ENCODE results near the gene SPATA22. TPM values are rescaled to one million over a fixed set of nuclear protein-coding genes. Genes with fewer than 3 reads are reported as not detected.

The SPATA22 gene
- total and polyA plus RNA-seq, 2 of the 13 experiments (the other 11 are each of a cell fraction or from before 2014, with no cell fraction given), result not detected

DNA sequence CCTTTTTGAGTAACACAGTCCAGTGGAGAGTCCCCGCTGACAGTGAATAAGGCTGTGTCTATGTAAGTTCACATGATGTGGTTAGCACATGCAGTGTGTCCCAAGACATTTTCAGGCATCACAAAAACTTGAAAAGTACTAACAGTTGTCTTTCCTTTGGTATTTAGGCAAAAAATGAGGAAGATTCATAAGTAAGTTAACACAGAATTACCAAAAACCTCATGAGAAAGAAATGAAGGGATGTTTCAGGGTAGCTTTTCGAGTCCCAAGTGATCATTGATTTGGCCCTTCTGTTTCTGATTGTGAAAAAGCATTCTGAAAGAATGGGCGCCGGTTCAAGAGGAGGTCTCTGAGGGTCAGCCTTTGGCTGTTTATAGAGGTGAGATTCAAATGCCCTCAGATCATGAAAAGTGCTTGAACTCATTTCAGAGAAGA is 3.6 kb upstream of the SPATA22 start:
- H2AFZ ChIP-seq (ENCODE audit: low read length), result peak overlapping the region; percentile 92
- TF ChIP-seq ISX (CRISPR knock-in tag; conservative IDR thresholded peaks at IDR 0.05), result no peak
- no peak for TF ChIP-seq ZBTB8A (CRISPR knock-in tag; IDR thresholded peaks at IDR 0.05; ENCODE audit: borderline replicate concordance, low read depth)
- TF ChIP-seq ELF3 (CRISPR knock-in tag; IDR thresholded peaks at IDR 0.05), result no peak
- TF ChIP-seq SNAPC2 (CRISPR knock-in tag; IDR thresholded peaks at IDR 0.05), result no peak
- no peak for TF ChIP-seq KAT2B (IDR thresholded peaks at IDR 0.05; ENCODE audit: borderline replicate concordance, low read depth, low read length)
- intact Hi-C loops (cut with micrococcal nuclease; ENCODE audit: unreplicated experiment), result no loop called here
- DNase-seq (ENCODE audit: low spot score) (no peak), FAIRE-seq (no peak), ATAC-seq (no peak)
- H3K27ac ChIP-seq (ENCODE audit: extremely low read length, insufficient read depth, low read length), result no peak overlapping the region
- 0 out of 2 replicates have a peak overlapping the region, but pooled peaks have one; percentile 0 for H3K4me2 ChIP-seq (ENCODE audit: low read depth, low read length)
- H3K27me3 ChIP-seq (ENCODE audit: control insufficient read depth in 1 of 2, insufficient read depth in 2 of 2, low read length in 2 of 2), result peaks cover 0 to 3% of the 10 kb centered on the region in 2 experiments; a peak in 1 of 5 replicates
- in situ Hi-C loops (cut with HindIII; ENCODE audit: extremely low pct_ligation_motif_present, low pct_unique_long_range_greater_than_20kb), result no loop called here
- H3K4me1 ChIP-seq (ENCODE audit: insufficient read depth, low read length), result peaks cover 44% of the 10 kb centered on the region
- no peaks in the 10 kb centered on the region for H3K79me2 ChIP-seq (ENCODE audit: insufficient read depth, low read length)
- 44% methylated on average over 4 of the region's 4 CpGs for WGBS (ENCODE audit: low lambda C conversion rate)
- no peaks in the 10 kb centered on the region for H4K20me1 ChIP-seq (ENCODE audit: insufficient read depth, low read length)
- peak overlapping the region; percentile 56; the same call in 1 of the 2 replicates for H3K9ac ChIP-seq (ENCODE audit: insufficient read depth, low read depth, low read length)
- BruUV-seq (replicated peaks), result no TSS peak
- H3K36me3 ChIP-seq (replicated peaks in 1 of 2; ENCODE audit: control insufficient read depth in 1 of 2, insufficient read depth in 2 of 2, low read length in 2 of 2), result no peaks in the 10 kb centered on the region
- no peak overlapping the region for H3K4me3 ChIP-seq (replicated peaks in 1 of 3; ENCODE audit: insufficient read depth in 1 of 3, low read depth in 2 of 3, low read length in 3 of 3)
- ChIA-PET CTCF (ENCODE audit: low intra/inter-chr PET ratio, low total read pairs) (no interaction called here), POLR2A (no interaction called here)
- no peaks in the 10 kb centered on the region for H3K9me3 ChIP-seq (ENCODE audit: low read length)

DNA sequence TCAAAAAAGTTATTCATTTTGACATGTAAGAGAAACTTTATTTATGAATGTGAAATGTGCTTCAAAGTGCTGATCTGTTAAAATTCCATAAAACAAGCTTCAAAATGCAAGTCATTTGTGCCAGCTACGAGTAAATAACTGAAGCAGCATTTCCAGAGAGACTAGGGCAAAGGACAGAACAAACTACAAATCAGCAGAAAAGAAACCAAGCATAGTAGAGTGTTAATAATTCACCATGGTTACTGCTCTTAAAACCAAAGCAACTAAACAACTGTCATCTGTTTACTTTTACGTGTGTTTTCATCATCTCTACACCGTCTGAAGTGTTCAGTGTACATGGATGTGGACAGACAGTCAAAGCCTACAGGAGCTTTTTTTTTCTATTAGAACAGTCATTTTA is 2.6 kb upstream of the SPATA22 start:
- H3K9ac ChIP-seq (ENCODE audit: insufficient read depth, low read depth, low read length), result peak overlapping the region; percentile 62
- H3K27me3 ChIP-seq (ENCODE audit: control insufficient read depth in 1 of 2, insufficient read depth in 2 of 2, low read length in 2 of 2), result no peaks in the 10 kb centered on the region; a peak in 1 of 5 replicates
- in situ Hi-C loops (cut with HindIII; ENCODE audit: extremely low pct_ligation_motif_present, low pct_unique_long_range_greater_than_20kb), result no loop called here
- H3K79me2 ChIP-seq (ENCODE audit: insufficient read depth, low read length), result no peaks in the 10 kb centered on the region
- BruUV-seq (replicated peaks), result no TSS peak
- ATAC-seq (peak; percentile 98), FAIRE-seq (peak; percentile 85), DNase-seq (ENCODE audit: low spot score) (peak; percentile 81)
- H4K20me1 ChIP-seq (ENCODE audit: insufficient read depth, low read length), result no peaks in the 10 kb centered on the region
- 0% methylated on average over 3 of the region's 3 CpGs for WGBS (ENCODE audit: low lambda C conversion rate)
- H3K36me3 ChIP-seq (replicated peaks in 1 of 2; ENCODE audit: control insufficient read depth in 1 of 2, insufficient read depth in 2 of 2, low read length in 2 of 2), result no peaks in the 10 kb centered on the region
- POLR2A ChIA-PET, result interaction anchor here (0.7 kb wide), 1 partner anchor 26 kb away, joined by 3 read pairs; no protein-coding TSS in a partner anchor
- H3K4me3 ChIP-seq (replicated peaks in 1 of 3; ENCODE audit: insufficient read depth in 1 of 3, low read depth in 2 of 3, low read length in 3 of 3), result peak overlapping the region in 2 of 3 experiments; percentile 9 to 12; a peak in 1 of 6 replicates
- H3K4me1 ChIP-seq (ENCODE audit: insufficient read depth, low read length), result peaks cover 44% of the 10 kb centered on the region
- peak overlapping the region; percentile 90 for H3K27ac ChIP-seq (ENCODE audit: extremely low read length, insufficient read depth, low read length)
- H2AFZ ChIP-seq (ENCODE audit: low read length), result no peak overlapping the region
- no peaks in the 10 kb centered on the region for H3K9me3 ChIP-seq (ENCODE audit: low read length)
- intact Hi-C loops (cut with micrococcal nuclease; ENCODE audit: unreplicated experiment), result loop anchor here (5.0 kb wide), 1 partner anchor 58 kb away; no protein-coding TSS in a partner anchor
- H3K4me2 ChIP-seq (ENCODE audit: low read depth, low read length), result peak overlapping the region; percentile 54
- CTCF ChIA-PET (ENCODE audit: low intra/inter-chr PET ratio, low total read pairs), result no interaction called here
- TF ChIP-seq PPARG (CRISPR knock-in tag; conservative IDR thresholded peaks at IDR 0.05) (peak; percentile 96), HMG20B (CRISPR knock-in tag; conservative IDR thresholded peaks at IDR 0.05) (no peak), ZNF17 (CRISPR knock-in tag; IDR thresholded peaks at IDR 0.05) (no peak), EP300 (IDR thresholded peaks at IDR 0.05; ENCODE audit: low read depth in 2 of 2, low read length in 2 of 2) (peak in 1 of 2 experiments; percentile 62; a peak in 1 of 4 replicates), EP300 (CRISPR knock-in tag; IDR thresholded peaks at IDR 0.05; ENCODE audit: borderline replicate concordance) (no peak), MED1 (CRISPR knock-in tag; IDR thresholded peaks at IDR 0.05) (peak; percentile 54; the same call in 1 of the 2 replicates)
- TF ChIP-seq, protein P1, sequence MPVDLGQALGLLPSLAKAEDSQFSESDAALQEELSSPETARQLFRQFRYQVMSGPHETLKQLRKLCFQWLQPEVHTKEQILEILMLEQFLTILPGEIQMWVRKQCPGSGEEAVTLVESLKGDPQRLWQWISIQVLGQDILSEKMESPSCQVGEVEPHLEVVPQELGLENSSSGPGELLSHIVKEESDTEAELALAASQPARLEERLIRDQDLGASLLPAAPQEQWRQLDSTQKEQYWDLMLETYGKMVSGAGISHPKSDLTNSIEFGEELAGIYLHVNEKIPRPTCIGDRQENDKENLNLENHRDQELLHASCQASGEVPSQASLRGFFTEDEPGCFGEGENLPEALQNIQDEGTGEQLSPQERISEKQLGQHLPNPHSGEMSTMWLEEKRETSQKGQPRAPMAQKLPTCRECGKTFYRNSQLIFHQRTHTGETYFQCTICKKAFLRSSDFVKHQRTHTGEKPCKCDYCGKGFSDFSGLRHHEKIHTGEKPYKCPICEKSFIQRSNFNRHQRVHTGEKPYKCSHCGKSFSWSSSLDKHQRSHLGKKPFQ (CRISPR knock-in tag; IDR thresholded peaks at IDR 0.05; ENCODE audit: insufficient replicate concordance), result no peak
- TF ChIP-seq, protein P2, sequence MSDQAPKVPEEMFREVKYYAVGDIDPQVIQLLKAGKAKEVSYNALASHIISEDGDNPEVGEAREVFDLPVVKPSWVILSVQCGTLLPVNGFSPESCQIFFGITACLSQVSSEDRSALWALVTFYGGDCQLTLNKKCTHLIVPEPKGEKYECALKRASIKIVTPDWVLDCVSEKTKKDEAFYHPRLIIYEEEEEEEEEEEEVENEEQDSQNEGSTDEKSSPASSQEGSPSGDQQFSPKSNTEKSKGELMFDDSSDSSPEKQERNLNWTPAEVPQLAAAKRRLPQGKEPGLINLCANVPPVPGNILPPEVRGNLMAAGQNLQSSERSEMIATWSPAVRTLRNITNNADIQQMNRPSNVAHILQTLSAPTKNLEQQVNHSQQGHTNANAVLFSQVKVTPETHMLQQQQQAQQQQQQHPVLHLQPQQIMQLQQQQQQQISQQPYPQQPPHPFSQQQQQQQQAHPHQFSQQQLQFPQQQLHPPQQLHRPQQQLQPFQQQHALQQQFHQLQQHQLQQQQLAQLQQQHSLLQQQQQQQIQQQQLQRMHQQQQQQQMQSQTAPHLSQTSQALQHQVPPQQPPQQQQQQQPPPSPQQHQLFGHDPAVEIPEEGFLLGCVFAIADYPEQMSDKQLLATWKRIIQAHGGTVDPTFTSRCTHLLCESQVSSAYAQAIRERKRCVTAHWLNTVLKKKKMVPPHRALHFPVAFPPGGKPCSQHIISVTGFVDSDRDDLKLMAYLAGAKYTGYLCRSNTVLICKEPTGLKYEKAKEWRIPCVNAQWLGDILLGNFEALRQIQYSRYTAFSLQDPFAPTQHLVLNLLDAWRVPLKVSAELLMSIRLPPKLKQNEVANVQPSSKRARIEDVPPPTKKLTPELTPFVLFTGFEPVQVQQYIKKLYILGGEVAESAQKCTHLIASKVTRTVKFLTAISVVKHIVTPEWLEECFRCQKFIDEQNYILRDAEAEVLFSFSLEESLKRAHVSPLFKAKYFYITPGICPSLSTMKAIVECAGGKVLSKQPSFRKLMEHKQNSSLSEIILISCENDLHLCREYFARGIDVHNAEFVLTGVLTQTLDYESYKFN (CRISPR knock-in tag; conservative IDR thresholded peaks at IDR 0.05), result peak; percentile 87

All from HepG2 (cell line).